ENCODE measurements around the gene MDC1.

The MDC1 gene

GRCh38 chr6:30705620-30706019, 11.5 kb downstream of the MDC1 start:
- in situ Hi-C loops (cut with MboI; ENCODE audit: low sequenced_read_pairs): no loop called here

- in situ Hi-C loops (cut with MboI; ENCODE audit: low sequenced_read_pairs): no loop called here
These were observed 13.3 kb downstream of the MDC1 start for GRCh38 chr6:30703821-30704220.

- in situ Hi-C loops (cut with MboI; ENCODE audit: low sequenced_read_pairs): no loop called here
These were observed 14.1 kb downstream of the MDC1 start for GRCh38 chr6:30703011-30703410.

- in situ Hi-C loops (cut with MboI; ENCODE audit: low sequenced_read_pairs): no loop called here
These were observed 16.7 kb downstream of the MDC1 start for GRCh38 chr6:30700340-30700739.

- in situ Hi-C loops (cut with MboI; ENCODE audit: low sequenced_read_pairs): no loop called here
These were observed 20.6 kb downstream of the MDC1 start for GRCh38 chr6:30696432-30696831.

GRCh38 chr6:30691208-30691847, 25.8 kb downstream of the MDC1 start:
- in situ Hi-C loops (cut with MboI; ENCODE audit: low sequenced_read_pairs): no loop called here

- in situ Hi-C loops (cut with MboI; ENCODE audit: low sequenced_read_pairs): no loop called here
These were observed 26.5 kb downstream of the MDC1 start, which contains the start of gene NRM for GRCh38 chr6:30690403-30691207. NRM (minus strand) TSS chr6:30690984; CDS start chr6:30690974, 10 bp downstream.

GRCh38 chr6:30689985-30690384, 27.1 kb downstream of the MDC1 start:
- in situ Hi-C loops (cut with MboI; ENCODE audit: low sequenced_read_pairs): no loop called here

- in situ Hi-C loops (cut with MboI; ENCODE audit: low sequenced_read_pairs): no loop called here
These were observed 27.8 kb downstream of the MDC1 start for GRCh38 chr6:30689022-30689865.

GRCh38 chr6:30688569-30688968, 28.5 kb downstream of the MDC1 start:
- in situ Hi-C loops (cut with MboI; ENCODE audit: low sequenced_read_pairs): no loop called here

GRCh38 chr6:30687659-30688431, 29.2 kb downstream of the MDC1 start:
- in situ Hi-C loops (cut with MboI; ENCODE audit: low sequenced_read_pairs): no loop called here

GRCh38 chr6:30686908-30687658, 30.0 kb downstream of the MDC1 start:
- in situ Hi-C loops (cut with MboI; ENCODE audit: low sequenced_read_pairs): no loop called here

- in situ Hi-C loops (cut with MboI; ENCODE audit: low sequenced_read_pairs): no loop called here
These were observed 30.8 kb downstream of the MDC1 start, which contains the start of gene PPP1R18 for GRCh38 chr6:30686009-30686907. PPP1R18 (minus strand) TSS chr6:30686645; CDS start chr6:30686018, 627 bp downstream.

GRCh38 chr6:30685157-30686008, 31.7 kb downstream of the MDC1 start:
- in situ Hi-C loops (cut with MboI; ENCODE audit: low sequenced_read_pairs): no loop called here

- in situ Hi-C loops (cut with MboI; ENCODE audit: low sequenced_read_pairs): loop anchor here (5.0 kb wide), 1 partner anchor 33 kb away; the partner anchor contains the start of gene MDC1
These were observed 32.5 kb downstream of the MDC1 start for GRCh38 chr6:30684386-30685156.

GRCh38 chr6:30683980-30684338, 33.1 kb downstream of the MDC1 start:
- in situ Hi-C loops (cut with MboI; ENCODE audit: low sequenced_read_pairs): loop anchor here (5.0 kb wide), 1 partner anchor 33 kb away; the partner anchor contains the start of gene MDC1
